ENCODE measurements around the gene APBA1.
A peak's percentile ranks its signal among the peaks of the same experiment; 100 is the strongest.

Gene APBA1

GRCh38 chr9:69389437-69389995, 282.7 kb downstream of the APBA1 start:
- DNase-seq, result no peak

DNA sequence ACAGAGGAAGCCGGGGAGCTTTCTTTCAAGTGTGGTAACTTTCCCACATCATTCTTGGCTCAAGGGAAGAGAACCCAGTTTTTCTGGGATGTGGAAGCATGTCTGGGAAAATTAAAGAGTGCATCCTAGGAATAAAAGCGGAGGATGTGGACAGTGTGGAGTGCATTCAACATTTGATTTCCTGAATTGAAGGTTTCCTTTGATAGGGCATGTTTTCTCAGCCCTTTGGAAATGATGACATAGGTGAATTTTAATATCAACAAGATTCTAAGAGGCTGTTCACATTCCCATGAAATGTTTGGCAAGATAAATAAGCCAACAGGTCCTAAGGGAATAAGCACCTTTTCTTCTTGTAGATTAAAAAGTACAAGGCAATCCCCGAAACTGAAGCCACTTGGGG, 283.6 kb downstream of the APBA1 start:
- no peak for DNase-seq

DNA sequence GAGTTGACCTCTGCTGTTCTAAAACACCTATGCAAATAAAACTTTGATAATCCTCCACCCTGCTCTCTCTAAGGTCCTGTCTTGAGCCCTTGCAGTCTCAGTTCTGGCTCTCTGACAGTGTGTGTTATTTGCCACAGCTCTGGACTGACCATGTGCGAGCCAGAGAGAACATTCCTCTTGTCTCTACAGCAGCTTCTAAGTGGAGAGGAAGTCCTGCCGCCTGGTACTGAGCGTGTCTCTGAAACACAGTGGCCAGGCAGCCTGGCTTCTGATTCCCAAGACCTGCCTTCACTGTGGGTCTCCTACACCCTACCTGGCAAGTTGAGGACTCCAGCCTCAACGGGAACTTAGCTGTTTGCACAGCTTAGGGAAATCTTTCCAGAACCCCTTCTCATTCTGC, 285.5 kb downstream of the APBA1 start:
- DNase-seq, result no peak

DNA sequence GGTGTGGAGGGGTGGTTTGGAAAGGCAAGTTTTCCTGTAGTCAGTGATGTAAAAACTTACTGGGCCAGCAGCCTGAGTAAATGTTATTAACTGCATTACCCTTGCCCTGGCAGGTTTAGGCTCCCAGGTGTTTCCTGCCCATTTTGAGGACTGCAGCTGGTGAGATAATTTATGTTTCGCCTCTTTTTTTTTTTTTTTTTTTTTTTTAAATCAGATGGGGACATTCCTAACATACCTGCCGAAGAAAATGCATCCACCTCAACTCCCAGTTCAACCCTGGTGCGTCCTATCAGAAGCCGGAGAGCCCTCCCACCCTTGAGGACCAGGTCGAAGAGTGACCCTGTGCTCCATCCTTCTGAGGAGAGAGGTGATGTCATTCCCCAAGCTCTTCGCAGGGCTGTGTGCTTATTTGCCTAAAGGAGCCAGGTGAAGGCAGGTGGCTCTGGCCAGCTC, 286.6 kb downstream of the APBA1 start:
- DNase-seq, result peak; percentile 8

DNA sequence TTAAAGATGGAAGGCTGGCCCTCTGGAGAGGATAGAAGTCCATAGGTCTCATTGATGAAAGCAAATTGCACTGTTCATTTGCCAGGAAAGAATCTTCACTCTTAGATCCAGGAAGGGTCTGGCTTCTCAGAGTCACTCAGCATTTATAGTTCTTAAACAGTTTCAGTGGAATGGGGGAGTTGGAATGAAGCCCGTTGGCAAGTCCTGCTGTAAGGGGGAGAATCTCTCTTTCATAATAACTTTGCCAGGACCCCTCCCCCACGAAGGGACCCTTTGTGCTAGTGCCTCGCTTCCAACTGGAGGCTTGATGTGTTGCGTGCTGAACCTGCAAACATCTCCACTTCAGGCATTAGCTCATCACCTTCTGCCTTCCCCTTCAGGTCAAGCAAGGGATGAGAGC, 290.0 kb downstream of the APBA1 start:
- DNase-seq, result no peak

- no peak for DNase-seq
These were observed 291.4 kb downstream of the APBA1 start for GRCh38 chr9:69380811-69381210.

- no peak for DNase-seq
These were observed 291.9 kb downstream of the APBA1 start for GRCh38 chr9:69380301-69380700.

GRCh38 chr9:69379270-69379982, 292.7 kb downstream of the APBA1 start:
- DNase-seq, result no peak

DNA sequence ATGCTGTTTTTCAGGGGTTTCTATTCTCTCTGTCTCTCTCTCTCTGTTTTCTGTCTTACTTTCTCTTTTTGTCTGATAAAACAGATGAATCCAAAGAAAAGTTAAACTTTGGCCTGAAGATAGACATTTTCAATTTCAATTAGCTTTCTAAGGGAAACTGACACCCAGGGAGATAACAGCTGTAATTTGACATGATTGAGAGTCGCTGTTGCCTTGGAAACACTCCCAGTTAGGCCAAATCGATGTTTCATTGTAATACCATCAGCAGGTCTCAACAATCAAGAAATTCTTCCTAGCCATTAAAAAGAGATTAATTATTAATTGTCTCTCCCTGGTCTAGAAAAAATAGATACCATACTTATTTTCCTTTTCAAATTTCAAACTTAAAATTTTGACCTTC, 294.2 kb downstream of the APBA1 start:
- DNase-seq, result no peak
